Ishikawa (cell line): ENCODE results near the gene RPRML.

Experiments used
- CEBPB ChIP-seq: IDR thresholded peaks from 2 replicates; pipeline ENCODE4 v1.6.1; 2012
- CREB1 ChIP-seq: IDR thresholded peaks from 2 replicates; pipeline ENCODE4 v1.6.1; 2012; ENCODE audit warnings: low read depth
- EP300 ChIP-seq: IDR thresholded peaks from 2 replicates; pipeline ENCODE4 v1.6.1; 2012; ENCODE audit warnings: borderline replicate concordance
- FOXM1 ChIP-seq: IDR thresholded peaks from 2 replicates; pipeline ENCODE4 v1.6.1; 2012; ENCODE audit warnings: low read depth, borderline replicate concordance
- MAX ChIP-seq: IDR thresholded peaks from 2 replicates; pipeline ENCODE4 v1.6.1; 2012
- RAD21 ChIP-seq: IDR thresholded peaks from 2 replicates; pipeline ENCODE4 v1.6.1; 2012; ENCODE audit warnings: low read depth
- REST ChIP-seq: IDR thresholded peaks from 2 replicates; pipeline ENCODE4 v1.6.1; 2012; ENCODE audit warnings: low read depth, mild to moderate bottlenecking
- TAF1 ChIP-seq: IDR thresholded peaks from 2 replicates; pipeline ENCODE4 v1.6.1; 2012; ENCODE audit warnings: low read depth, mild to moderate bottlenecking
- TEAD4 ChIP-seq: IDR thresholded peaks from 2 replicates; pipeline ENCODE4 v1.6.1; 2012
- YY1 ChIP-seq: IDR thresholded peaks from 2 replicates; pipeline ENCODE4 v1.6.1; 2012; ENCODE audit warnings: low read depth
- ZBTB7A ChIP-seq: IDR thresholded peaks from 2 replicates; pipeline ENCODE4 v1.6.1; 2012; ENCODE audit warnings: low read depth

DNA sequence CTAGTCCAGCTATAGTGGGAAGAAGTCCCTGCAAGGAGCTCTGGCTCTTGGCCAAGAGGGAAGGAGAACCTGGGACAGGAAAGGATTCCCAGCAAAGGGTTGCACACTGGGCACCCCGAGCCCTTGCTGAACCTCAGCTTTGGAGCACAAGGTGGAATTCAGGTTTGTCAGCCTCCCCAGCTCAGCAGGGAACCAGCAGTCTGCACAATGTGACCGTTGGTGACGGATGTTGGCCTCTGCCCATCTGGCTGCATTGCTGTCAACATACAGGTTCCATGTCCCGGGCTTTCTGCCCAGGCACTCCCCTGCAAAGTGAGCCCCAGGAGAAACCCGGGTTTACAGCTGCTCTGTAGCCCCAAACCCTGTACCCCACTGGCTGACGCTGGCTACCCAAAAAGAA is 6.7 kb downstream of the RPRML start:
- TF ChIP-seq MAX (no peak), CREB1 (no peak), REST (no peak), ZBTB7A (no peak), RAD21 (no peak), FOXM1 (no peak), TAF1 (no peak), EP300 (no peak), CEBPB (no peak), TEAD4 (no peak), YY1 (no peak)
